ENCODE data around the gene AMFR.

AMFR gene

GRCh38 chr16:56341656-56342399 lies 83.5 kb downstream of the AMFR start:
- TF ChIP-seq CTCF (IDR thresholded peaks at IDR 0.05; ENCODE audit: low read depth, low read length), result no peak
- peaks cover 18% of the 10 kb centered on the region for H3K36me3 ChIP-seq
- no peak overlapping the region for H3K4me3 ChIP-seq (ENCODE audit: low read depth, low read length)
- DNase-seq, result peak; percentile 34
- no peaks in the 10 kb centered on the region for H3K27me3 ChIP-seq (ENCODE audit: insufficient read depth, low read depth, severe bottlenecking)
- H3K9me3 ChIP-seq (ENCODE audit: severe bottlenecking), result no peaks in the 10 kb centered on the region
- H3K27ac ChIP-seq, result peak overlapping the region; percentile 69

- H3K27me3 ChIP-seq (ENCODE audit: insufficient read depth, low read depth, severe bottlenecking), result no peaks in the 10 kb centered on the region
- DNase-seq, result no peak
- no peak for TF ChIP-seq CTCF (IDR thresholded peaks at IDR 0.05; ENCODE audit: low read depth, low read length)
- peaks cover 22% of the 10 kb centered on the region for H3K36me3 ChIP-seq
- H3K27ac ChIP-seq, result no peak overlapping the region
- H3K9me3 ChIP-seq (ENCODE audit: severe bottlenecking), result no peaks in the 10 kb centered on the region
- no peak overlapping the region for H3K4me3 ChIP-seq (ENCODE audit: low read depth, low read length)
Observed at GRCh38 chr16:56340864-56341365, 84.4 kb downstream of the AMFR start.

GRCh38 chr16:56340416-56340815 lies 84.9 kb downstream of the AMFR start:
- TF ChIP-seq CTCF (IDR thresholded peaks at IDR 0.05; ENCODE audit: low read depth, low read length), result no peak
- no peak for DNase-seq
- H3K27me3 ChIP-seq (ENCODE audit: insufficient read depth, low read depth, severe bottlenecking), result no peaks in the 10 kb centered on the region
- H3K9me3 ChIP-seq (ENCODE audit: severe bottlenecking), result no peaks in the 10 kb centered on the region
- H3K27ac ChIP-seq, result no peak overlapping the region
- H3K4me3 ChIP-seq (ENCODE audit: low read depth, low read length), result no peak overlapping the region
- peaks cover 22% of the 10 kb centered on the region for H3K36me3 ChIP-seq

- H3K4me3 ChIP-seq (ENCODE audit: low read depth, low read length), result no peak overlapping the region
- H3K27me3 ChIP-seq (ENCODE audit: insufficient read depth, low read depth, severe bottlenecking), result no peaks in the 10 kb centered on the region
Observed at GRCh38 chr16:56339431-56340195, 85.7 kb downstream of the AMFR start.

GRCh38 chr16:56338566-56339318 lies 86.6 kb downstream of the AMFR start:
- no peak for DNase-seq
- H3K27me3 ChIP-seq (ENCODE audit: insufficient read depth, low read depth, severe bottlenecking), result no peaks in the 10 kb centered on the region
- no peak overlapping the region for H3K4me3 ChIP-seq (ENCODE audit: low read depth, low read length)
- H3K36me3 ChIP-seq, result peaks cover 18% of the 10 kb centered on the region
- H3K9me3 ChIP-seq (ENCODE audit: severe bottlenecking), result no peaks in the 10 kb centered on the region
- no peak for TF ChIP-seq CTCF (IDR thresholded peaks at IDR 0.05; ENCODE audit: low read depth, low read length)
- H3K27ac ChIP-seq, result no peak overlapping the region

More at GRCh38 chr16:56339431-56340195, 85.7 kb downstream of the AMFR start:
- Histone ChIP-seq H3K9me3 (ENCODE audit: severe bottlenecking) (no peaks in the 10 kb centered on the region), H3K27ac (no peak overlapping the region), H3K36me3 (peaks cover 22% of the 10 kb centered on the region)
- no peak for TF ChIP-seq CTCF (IDR thresholded peaks at IDR 0.05; ENCODE audit: low read depth, low read length)
- no peak for DNase-seq
